Trophoblast cell (in vitro differentiated cells and primary cell): Measurements from ENCODE around the gene NLRC3.

ENCODE experiments used
- DNase-seq, 2 donors: peaks; one replicate each; pipeline ENCODE4 v3.0.0-alpha.2; 2016
- H2AFZ ChIP-seq: 2 replicates; pipeline ENCODE4 v1.6.1; 2013; ENCODE audit warnings: low read length, moderate library complexity, mild to moderate bottlenecking; ENCODE audit not compliant: insufficient read depth, poor library complexity
- H2AK5ac ChIP-seq: 2 replicates; pipeline ENCODE4 v1.6.1; 2013; ENCODE audit warnings: mild to moderate bottlenecking, low read length
- H2BK120ac ChIP-seq: 2 replicates; pipeline ENCODE4 v1.6.1; 2013; ENCODE audit warnings: low read length, mild to moderate bottlenecking, moderate library complexity; ENCODE audit not compliant: insufficient read depth, poor library complexity
- H2BK12ac ChIP-seq: 2 replicates; pipeline ENCODE4 v1.6.1; 2013; ENCODE audit warnings: mild to moderate bottlenecking, low read length, moderate library complexity
- H2BK5ac ChIP-seq: 2 replicates; pipeline ENCODE4 v1.6.1; 2013; ENCODE audit warnings: low read length, low read depth, moderate library complexity, mild to moderate bottlenecking; ENCODE audit not compliant: poor library complexity
- H3K14ac ChIP-seq: 2 replicates; pipeline ENCODE4 v1.6.1; 2013; ENCODE audit warnings: mild to moderate bottlenecking, low read length
- H3K18ac ChIP-seq: 2 replicates; pipeline ENCODE4 v1.6.1; 2013; ENCODE audit warnings: mild to moderate bottlenecking, low read length
- H3K23ac ChIP-seq: 2 replicates; pipeline ENCODE4 v1.6.1; 2013; ENCODE audit warnings: low read length
- H3K27ac ChIP-seq: 2 replicates; pipeline ENCODE4 v1.5.1; 2013; ENCODE audit warnings: low read depth, mild to moderate bottlenecking, inconsistent platforms, low read length, moderate library complexity
- H3K27me3 ChIP-seq: 2 replicates; pipeline ENCODE4 v1.6.1; 2013; ENCODE audit warnings: inconsistent platforms, mild to moderate bottlenecking, low read length, moderate library complexity; ENCODE audit not compliant: insufficient read depth
- H3K36me3 ChIP-seq, 2 experiments: 1 replicate in 1 of 2; 2 replicates in 1 of 2; pipeline ENCODE4 v1.6.1; 2013; ENCODE audit warnings: low read length in 2 of 2, mild to moderate bottlenecking in 2 of 2, moderate library complexity in 1 of 2; ENCODE audit not compliant: insufficient read depth in 2 of 2, control insufficient read depth in 1 of 2
- H3K4ac ChIP-seq: 2 replicates; pipeline ENCODE4 v1.6.1; 2013; ENCODE audit warnings: low read depth, mild to moderate bottlenecking, low read length, moderate library complexity
- H3K4me1 ChIP-seq, 2 experiments: 1 replicate in 1 of 2; 2 replicates in 1 of 2; pipeline ENCODE4 v1.6.1; 2013; ENCODE audit warnings: low read length in 2 of 2, mild to moderate bottlenecking in 2 of 2, moderate library complexity in 1 of 2; ENCODE audit not compliant: insufficient read depth in 2 of 2, control insufficient read depth in 1 of 2
- H3K4me2 ChIP-seq: 2 replicates; pipeline ENCODE4 v1.6.1; 2013; ENCODE audit warnings: inconsistent platforms, mild to moderate bottlenecking, low read length, moderate library complexity
- H3K4me3 ChIP-seq: 2 replicates; pipeline ENCODE4 v1.5.1; 2013; ENCODE audit warnings: mild to moderate bottlenecking, low read depth, low read length, inconsistent platforms
- H3K79me1 ChIP-seq: one replicate; pipeline ENCODE4 v1.6.1; 2013; ENCODE audit warnings: low read length
- H3K79me2 ChIP-seq: 2 replicates; pipeline ENCODE4 v1.6.1; 2013; ENCODE audit warnings: low read length, mild to moderate bottlenecking; ENCODE audit not compliant: control insufficient read depth, insufficient read depth, poor library complexity
- H3K9ac ChIP-seq: 2 replicates; pipeline ENCODE4 v1.6.1; 2013; ENCODE audit warnings: mild to moderate bottlenecking, low read length
- H3K9me3 ChIP-seq: 2 replicates; pipeline ENCODE4 v1.6.1; 2013; ENCODE audit warnings: low read depth, mild to moderate bottlenecking, control low read depth, inconsistent platforms, low read length; ENCODE audit not compliant: insufficient read depth
- H4K12ac ChIP-seq: 2 replicates; pipeline ENCODE4 v1.6.1; 2013; ENCODE audit warnings: low read depth, mild to moderate bottlenecking, low read length, moderate library complexity
- H4K8ac ChIP-seq: 2 replicates; pipeline ENCODE4 v1.6.1; 2013; ENCODE audit warnings: low read depth, mild to moderate bottlenecking, low read length, moderate library complexity
- H4K91ac ChIP-seq: one replicate; pipeline ENCODE4 v1.6.1; 2013; ENCODE audit warnings: low read depth, mild to moderate bottlenecking, low read length, moderate library complexity
- WGBS: extraction: QIAGEN DNeasy Blood & Tissue Kit; methylation state at CpG from one replicate; pipeline ENCODE4 v1.1.7; 2013; ENCODE audit warnings: missing lambda C conversion rate; ENCODE audit not compliant: insufficient read length, insufficient coverage; ENCODE audit errors: extremely low coverage; 5-methylcytosine and 5-hydroxymethylcytosine counted together

NLRC3 gene

DNA sequence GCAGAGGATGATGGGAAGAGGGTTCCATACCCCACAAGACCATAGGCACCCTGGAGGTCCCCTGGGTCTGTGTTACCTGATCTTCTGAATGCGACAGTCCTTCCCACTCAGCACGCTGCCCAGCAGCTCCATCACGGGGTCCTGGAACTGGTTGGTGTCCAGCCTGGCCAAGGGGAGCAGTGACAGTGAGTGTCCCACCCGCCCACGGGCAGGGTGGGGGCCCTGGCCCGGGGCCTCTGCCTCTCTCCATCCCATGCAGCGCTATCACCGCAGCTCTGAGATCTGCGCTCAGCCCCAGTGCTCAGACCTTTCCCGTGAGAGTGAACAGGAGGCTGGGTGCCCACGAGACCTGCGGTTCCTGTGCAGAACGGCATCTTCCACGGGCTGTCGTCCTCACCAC is 15.6 kb downstream of the NLRC3 start:
- Histone ChIP-seq H4K8ac (no peak overlapping the region), H3K4me3 (no peak overlapping the region), H2BK12ac (no peak overlapping the region), H3K9me3 (peaks cover 5% of the 10 kb centered on the region), H3K79me2 (no peaks in the 10 kb centered on the region), H3K4me2 (no peak overlapping the region), H3K4me1 (no peaks in the 10 kb centered on the region), H3K79me1 (no peaks in the 10 kb centered on the region), H2BK5ac (no peak overlapping the region), H2AFZ (no peak overlapping the region), H4K12ac (no peak overlapping the region), H2AK5ac (no peak overlapping the region), H3K27me3 (no peaks in the 10 kb centered on the region), H3K36me3 (no peaks in the 10 kb centered on the region), H3K27ac (no peak overlapping the region), H3K18ac (no peak overlapping the region), H4K91ac (no peak overlapping the region), H2BK120ac (no peak overlapping the region), H3K23ac (no peak overlapping the region), H3K9ac (no peak overlapping the region), H3K14ac (no peak overlapping the region), H3K4ac (no peak overlapping the region)
- no peak for DNase-seq
- no CpG with 5 or more reads among the region's 15 CpGs for WGBS

DNA sequence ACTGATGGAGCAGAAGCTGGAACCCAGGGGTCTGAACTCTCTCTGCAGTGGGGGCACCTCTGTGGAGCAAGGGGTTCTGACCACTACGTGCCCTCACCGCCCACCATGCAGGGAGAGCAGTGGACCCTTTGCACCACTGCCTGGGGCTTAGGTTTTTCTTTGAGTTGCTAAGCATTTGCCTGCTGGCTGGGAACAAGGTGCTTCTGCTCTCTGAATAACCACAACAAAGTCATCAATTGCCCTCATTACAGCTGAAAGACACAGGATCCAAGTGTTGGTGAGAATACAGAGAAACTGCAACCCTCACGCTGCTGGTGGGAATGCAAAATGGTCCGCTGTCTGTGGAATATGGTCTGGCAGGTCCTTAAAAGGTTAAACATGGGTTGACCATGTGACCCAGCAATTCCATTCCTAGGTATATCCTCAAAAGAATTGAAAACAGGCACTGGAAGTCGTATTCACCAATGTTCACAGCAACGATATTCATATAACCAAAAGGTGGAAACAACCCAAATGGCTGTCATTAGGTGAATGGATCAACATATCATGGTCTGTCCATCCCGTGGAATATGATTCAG is 22.8 kb downstream of the NLRC3 start:
- Histone ChIP-seq H3K27ac (no peak overlapping the region), H3K4me2 (no peak overlapping the region), H4K12ac (no peak overlapping the region), H2AK5ac (no peak overlapping the region), H3K4me3 (no peak overlapping the region), H3K14ac (no peak overlapping the region), H2AFZ (no peak overlapping the region), H3K79me2 (no peaks in the 10 kb centered on the region), H2BK5ac (no peak overlapping the region), H2BK12ac (no peak overlapping the region), H3K4me1 (no peaks in the 10 kb centered on the region), H3K4ac (no peak overlapping the region), H2BK120ac (no peak overlapping the region), H4K8ac (no peak overlapping the region), H3K27me3 (peaks cover 3% of the 10 kb centered on the region), H3K79me1 (no peaks in the 10 kb centered on the region), H4K91ac (no peak overlapping the region), H3K9ac (no peak overlapping the region), H3K9me3 (peaks cover 3% of the 10 kb centered on the region), H3K18ac (no peak overlapping the region), H3K23ac (no peak overlapping the region), H3K36me3 (no peaks in the 10 kb centered on the region)
- no peak for DNase-seq
- no CpG with 5 or more reads among the region's 7 CpGs for WGBS

DNA sequence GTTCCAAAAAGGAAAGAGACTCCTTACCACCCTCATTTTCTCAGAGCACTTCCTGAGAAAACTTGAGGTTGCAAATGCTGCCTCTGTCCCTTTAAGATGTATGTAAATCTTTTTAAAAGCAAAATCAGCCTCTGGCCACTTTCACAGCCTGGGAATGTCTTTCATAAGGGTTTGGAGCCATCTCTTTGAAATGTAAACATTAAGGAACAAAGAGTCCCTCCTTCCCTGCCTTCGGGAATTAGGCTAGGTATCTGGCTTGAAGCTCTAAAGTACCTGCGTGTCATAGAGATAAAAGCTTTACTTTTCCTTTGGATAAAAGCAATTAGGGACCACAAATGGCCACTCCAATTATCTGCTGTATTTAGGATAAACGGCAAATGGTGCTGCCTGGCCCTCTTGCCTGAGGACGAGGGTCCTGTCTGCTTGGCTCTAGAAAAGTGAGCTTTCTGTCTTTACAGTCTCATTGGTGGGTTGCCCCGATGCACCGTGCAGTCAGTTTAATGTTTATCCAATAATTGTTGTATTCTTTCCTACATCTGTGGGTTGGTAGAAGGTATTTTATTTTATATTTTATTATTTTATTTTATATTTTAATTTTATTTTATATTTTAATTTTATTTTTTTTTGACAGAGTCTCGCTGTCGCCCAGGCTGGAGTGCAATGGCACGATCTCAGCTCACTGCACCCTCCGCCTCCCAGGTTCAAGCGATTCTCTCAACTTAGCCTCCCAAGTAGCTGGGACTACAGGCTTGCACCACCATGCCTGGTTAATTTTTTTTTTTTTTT is 23.9 kb downstream of the NLRC3 start:
- Histone ChIP-seq H4K8ac (no peak overlapping the region), H3K27me3 (peaks cover 3% of the 10 kb centered on the region), H3K4me1 (no peaks in the 10 kb centered on the region), H3K9me3 (peaks cover 3% of the 10 kb centered on the region), H2AK5ac (no peak overlapping the region), H3K4me3 (no peak overlapping the region), H3K23ac (no peak overlapping the region), H3K79me2 (no peaks in the 10 kb centered on the region), H3K9ac (no peak overlapping the region), H3K27ac (no peak overlapping the region), H3K14ac (no peak overlapping the region), H3K4me2 (no peak overlapping the region), H3K4ac (no peak overlapping the region), H3K36me3 (no peaks in the 10 kb centered on the region), H2BK5ac (no peak overlapping the region), H3K18ac (no peak overlapping the region), H2BK120ac (no peak overlapping the region), H2BK12ac (no peak overlapping the region), H2AFZ (no peak overlapping the region), H3K79me1 (no peaks in the 10 kb centered on the region), H4K91ac (no peak overlapping the region), H4K12ac (no peak overlapping the region)
- DNase-seq, result no peak
- no CpG with 5 or more reads among the region's 11 CpGs for WGBS

DNA sequence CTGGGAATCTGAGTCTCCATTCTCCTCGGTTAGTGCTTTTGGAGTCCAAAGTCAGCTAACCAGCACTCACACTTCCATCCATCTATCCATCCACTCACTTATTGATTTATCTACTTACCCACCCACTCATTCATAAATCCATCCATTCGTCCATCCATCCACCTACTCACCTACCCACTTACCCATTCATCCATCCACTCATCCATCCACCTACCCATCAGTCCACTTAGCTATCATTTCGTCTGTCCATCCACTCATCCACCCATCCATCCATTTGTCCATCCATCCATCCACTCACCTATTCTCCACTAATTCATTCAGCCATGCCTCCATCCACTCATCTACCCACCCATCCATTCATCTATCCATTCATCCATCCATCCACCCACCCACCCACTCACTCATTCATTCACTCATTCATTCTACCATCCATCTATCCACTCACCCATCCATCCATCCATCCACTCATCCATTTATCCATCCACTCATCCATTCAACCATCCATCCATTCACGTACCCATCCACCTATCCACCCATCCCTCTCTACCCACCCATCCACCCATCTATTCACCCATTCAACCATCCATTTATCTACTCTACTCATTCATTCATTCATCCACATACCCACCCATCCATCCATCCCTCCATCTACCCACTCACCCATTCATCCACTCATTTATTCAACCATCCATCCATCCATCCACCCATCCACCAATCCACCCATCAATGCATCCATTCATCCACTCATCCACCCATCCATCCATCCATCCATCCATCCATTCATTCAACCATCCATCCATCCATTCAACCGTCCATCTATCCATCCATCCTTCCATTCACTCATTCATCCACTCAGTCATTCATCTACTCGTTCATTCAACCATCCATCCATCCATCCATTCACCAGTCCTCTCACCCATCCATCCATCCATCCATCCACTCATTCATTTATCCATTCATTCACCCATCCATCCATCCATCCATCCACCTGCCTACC is 26.1 kb downstream of the NLRC3 start:
- H3K27ac ChIP-seq, result no peak overlapping the region
- H4K12ac ChIP-seq, result no peak overlapping the region
- no peak overlapping the region for H3K9ac ChIP-seq
- no peak overlapping the region for H2AK5ac ChIP-seq
- no peak overlapping the region for H2BK5ac ChIP-seq
- no peaks in the 10 kb centered on the region for H3K79me2 ChIP-seq
- no peak overlapping the region for H2AFZ ChIP-seq
- no peaks in the 10 kb centered on the region for H3K36me3 ChIP-seq
- no peak overlapping the region for H3K23ac ChIP-seq
- no peak overlapping the region for H2BK12ac ChIP-seq
- H3K4me3 ChIP-seq, result peak overlapping the region; percentile 32
- H2BK120ac ChIP-seq, result no peak overlapping the region
- H4K8ac ChIP-seq, result no peak overlapping the region
- H3K18ac ChIP-seq, result no peak overlapping the region
- WGBS, result over 99% methylated on average over 4 of the region's 6 CpGs
- no peak overlapping the region for H3K4me2 ChIP-seq
- no peak for DNase-seq
- no peaks in the 10 kb centered on the region for H3K4me1 ChIP-seq
- H3K27me3 ChIP-seq, result peaks cover 3% of the 10 kb centered on the region
- H3K9me3 ChIP-seq, result peaks cover 3% of the 10 kb centered on the region
- no peak overlapping the region for H3K14ac ChIP-seq
- H3K4ac ChIP-seq, result no peak overlapping the region
- H3K79me1 ChIP-seq, result no peaks in the 10 kb centered on the region
- no peak overlapping the region for H4K91ac ChIP-seq
